Keratinocyte (primary cell): ENCODE results near the gene RNF112. TPM values are rescaled to one million over a fixed set of nuclear protein-coding genes. Genes with fewer than 3 reads are reported as not detected.

Experiments used
- DNase-seq: peaks from one replicate; pipeline ENCODE4 v3.0.0-alpha.2; 2011; ENCODE audit warnings: low read depth, missing footprints, low spot score
- FAIRE-seq: peaks from 2 replicates; lab custom pipeline; 2011; peaks lifted over from hg19 to GRCh38; lab: Jason Lieb, UNC
- H2AFZ ChIP-seq: 2 replicates; pipeline ENCODE4 v1.6.0; 2012; ENCODE audit warnings: low read length, control low read depth, inconsistent platforms; ENCODE audit not compliant: control insufficient read depth
- H3K27ac ChIP-seq: 2 replicates; pipeline ENCODE4 v1.5.1; 2011; ENCODE audit warnings: low read length; ENCODE audit not compliant: control insufficient read depth, insufficient read depth
- H3K27me3 ChIP-seq: 3 replicates; pipeline ENCODE4 v1.6.0; 2011; ENCODE audit warnings: low read length; ENCODE audit not compliant: control insufficient read depth, insufficient read depth; ENCODE audit errors: extremely low read depth
- H3K36me3 ChIP-seq, 2 experiments: 2 replicates in 1 of 2; 3 replicates in 1 of 2; pipeline ENCODE4 v1.5.1; 2011; ENCODE audit warnings: low read length in 2 of 2, mild to moderate bottlenecking in 1 of 2; ENCODE audit not compliant: control insufficient read depth in 2 of 2, insufficient read depth in 2 of 2; ENCODE audit errors: extremely low read depth in 1 of 2
- H3K4me1 ChIP-seq: 3 replicates; pipeline ENCODE4 v1.5.1; 2011; ENCODE audit warnings: low read length; ENCODE audit not compliant: control insufficient read depth, insufficient read depth; ENCODE audit errors: extremely low read depth
- H3K4me2 ChIP-seq: 3 replicates; pipeline ENCODE4 v1.6.0; 2011; ENCODE audit warnings: low read depth, low read length; ENCODE audit not compliant: control insufficient read depth, insufficient read depth; ENCODE audit errors: extremely low read depth
- H3K4me3 ChIP-seq, 3 experiments: fragments of 200-600 bp in 1 of 3; sonication (generic) in 1 of 3; 2 replicates in 2 of 3; 3 replicates in 1 of 3; pipeline ENCODE4 v1.5.1; 2011 to 2016; ENCODE audit warnings: low read length in 3 of 3, mild to moderate bottlenecking in 3 of 3, control low read depth in 2 of 3, inconsistent platforms in 1 of 3, low read depth in 1 of 3, mixed read lengths in 1 of 3, mixed run types in 1 of 3, moderate library complexity in 1 of 3; ENCODE audit not compliant: control insufficient read depth in 2 of 3, insufficient read depth in 2 of 3; ENCODE audit errors: extremely low read depth in 1 of 3
- H3K79me2 ChIP-seq: 2 replicates; pipeline ENCODE4 v1.6.0; 2012; ENCODE audit warnings: low read length; ENCODE audit not compliant: control insufficient read depth, insufficient read depth
- H3K9ac ChIP-seq: 3 replicates; pipeline ENCODE4 v1.6.0; 2011; ENCODE audit warnings: low read length; ENCODE audit not compliant: control insufficient read depth, insufficient read depth; ENCODE audit errors: extremely low read depth
- H3K9me1 ChIP-seq: 3 replicates; pipeline ENCODE4 v1.6.0; 2011; ENCODE audit warnings: low read length; ENCODE audit not compliant: control insufficient read depth, insufficient read depth; ENCODE audit errors: extremely low read depth
- H3K9me3 ChIP-seq: 2 replicates; pipeline ENCODE4 v1.5.1; 2012; ENCODE audit warnings: low read depth, low read length; ENCODE audit not compliant: control insufficient read depth
- H4K20me1 ChIP-seq: 3 replicates; pipeline ENCODE4 v1.6.0; 2011; ENCODE audit warnings: low read length; ENCODE audit not compliant: control insufficient read depth, insufficient read depth; ENCODE audit errors: extremely low read depth
- EZH2 ChIP-seq: IDR thresholded peaks from one replicate; pipeline ENCODE4 v1.6.1; 2012; ENCODE audit warnings: inconsistent platforms, mild to moderate bottlenecking, low read length, moderate library complexity
- dilution Hi-C: fragments of 300-500 bp; cut with MboI; formaldehyde crosslinking; loops from one replicate; pipeline ENCODE4 v1.7.0; 2020; ENCODE audit warnings: low sequenced_read_pairs; ENCODE audit not compliant: extremely low pct_ligation_motif_present
- polyA plus RNA-seq, 5 experiments: library from polyadenylated mRNA; depleted of rRNA in 3 of 5; stranded (reverse) in 3 of 5; stranded (forward) in 1 of 5; unstranded in 1 of 5; fragments of >200 nt; gene quantifications; 1 replicate in 1 of 5; 2 replicates in 3 of 5; 3 replicates in 1 of 5; pipeline versions ENCODE4 v1.2.1 to v1.2.3, GENCODE V29; 2011 to 2012; ENCODE audit warnings: missing spikeins in 2 of 5, low read depth in 1 of 5, low replicate concordance in 1 of 5
- TF ChIP-seq, protein P1 (sequence below), 3 experiments: IDR thresholded peaks in 1 of 3; conservative IDR thresholded peaks in 1 of 3; optimal IDR thresholded peaks in 1 of 3; 2 replicates in 2 of 3; 3 replicates in 1 of 3; pipeline versions ENCODE3 to v1.5.1; 2011; ENCODE audit warnings: low read length in 3 of 3, mild to moderate bottlenecking in 3 of 3, moderate library complexity in 2 of 3, control low read depth in 1 of 3, inconsistent platforms in 1 of 3; ENCODE audit not compliant: insufficient read depth in 2 of 3; ENCODE audit errors: extremely low read depth in 1 of 3

The RNF112 gene
- polyA plus RNA-seq, 1 donor (not counting 4 experiments of a cell fraction or from before 2014, with no cell fraction given), result 0.05 TPM

DNA sequence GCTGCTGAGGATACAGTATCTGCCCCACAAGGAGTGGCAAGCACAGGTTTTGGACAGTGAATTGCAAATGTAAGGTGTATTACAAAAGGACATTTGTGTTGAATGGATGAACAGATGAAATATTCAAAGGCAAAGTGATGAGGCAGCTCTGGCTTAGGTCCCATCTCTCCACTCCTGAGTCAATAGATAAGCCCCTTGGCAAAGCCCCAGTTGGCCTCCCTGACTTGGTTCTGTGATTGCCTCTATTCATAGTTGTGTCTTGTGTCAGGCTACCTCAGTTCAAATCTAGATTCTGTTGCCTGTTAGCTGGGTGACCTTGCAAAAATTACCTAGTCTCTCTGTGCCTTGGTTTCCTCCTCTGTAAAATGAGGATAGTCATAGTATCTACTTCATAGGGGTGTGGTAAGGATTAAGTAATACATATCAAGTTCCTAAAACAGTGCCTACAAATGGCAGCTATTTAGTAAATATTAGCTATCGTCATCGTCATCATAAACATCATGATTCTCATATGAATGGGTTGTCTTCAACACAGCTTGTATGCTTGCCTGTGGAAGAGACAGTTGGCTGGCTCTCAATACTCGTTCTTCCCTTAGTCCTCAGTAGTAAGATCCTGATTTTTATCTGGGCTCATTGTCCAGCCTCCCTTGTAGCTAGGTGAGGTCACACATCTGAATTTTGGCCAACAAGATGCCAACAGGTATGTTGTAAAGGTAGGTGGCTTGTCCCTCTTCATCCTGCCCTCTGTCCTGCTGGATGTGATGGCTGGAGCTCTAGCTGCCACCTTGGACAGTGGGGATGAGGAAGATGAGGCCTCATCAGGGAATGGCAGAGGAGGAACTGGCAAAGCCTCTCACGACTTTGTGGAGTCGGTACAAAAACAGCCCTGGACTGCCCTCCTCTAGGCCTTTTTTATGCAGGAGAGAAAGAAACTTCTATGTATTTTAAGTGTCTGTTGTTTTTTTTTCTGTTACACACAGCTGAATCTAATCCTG lies 21.9 kb upstream of the RNF112 start:
- no peaks in the 10 kb centered on the region for H3K9me3 ChIP-seq
- no peaks in the 10 kb centered on the region for H4K20me1 ChIP-seq
- H3K27ac ChIP-seq, result no peak overlapping the region
- no peak overlapping the region for H3K4me2 ChIP-seq
- H3K79me2 ChIP-seq, result no peaks in the 10 kb centered on the region
- H3K4me1 ChIP-seq, result peaks cover 19% of the 10 kb centered on the region
- TF ChIP-seq, protein P1, sequence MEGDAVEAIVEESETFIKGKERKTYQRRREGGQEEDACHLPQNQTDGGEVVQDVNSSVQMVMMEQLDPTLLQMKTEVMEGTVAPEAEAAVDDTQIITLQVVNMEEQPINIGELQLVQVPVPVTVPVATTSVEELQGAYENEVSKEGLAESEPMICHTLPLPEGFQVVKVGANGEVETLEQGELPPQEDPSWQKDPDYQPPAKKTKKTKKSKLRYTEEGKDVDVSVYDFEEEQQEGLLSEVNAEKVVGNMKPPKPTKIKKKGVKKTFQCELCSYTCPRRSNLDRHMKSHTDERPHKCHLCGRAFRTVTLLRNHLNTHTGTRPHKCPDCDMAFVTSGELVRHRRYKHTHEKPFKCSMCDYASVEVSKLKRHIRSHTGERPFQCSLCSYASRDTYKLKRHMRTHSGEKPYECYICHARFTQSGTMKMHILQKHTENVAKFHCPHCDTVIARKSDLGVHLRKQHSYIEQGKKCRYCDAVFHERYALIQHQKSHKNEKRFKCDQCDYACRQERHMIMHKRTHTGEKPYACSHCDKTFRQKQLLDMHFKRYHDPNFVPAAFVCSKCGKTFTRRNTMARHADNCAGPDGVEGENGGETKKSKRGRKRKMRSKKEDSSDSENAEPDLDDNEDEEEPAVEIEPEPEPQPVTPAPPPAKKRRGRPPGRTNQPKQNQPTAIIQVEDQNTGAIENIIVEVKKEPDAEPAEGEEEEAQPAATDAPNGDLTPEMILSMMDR (optimal IDR thresholded peaks at IDR 0.05 in 1 of 3, IDR thresholded peaks at IDR 0.05 in 1 of 3, conservative IDR thresholded peaks at IDR 0.05 in 1 of 3; ENCODE audit: extremely low read depth in 1 of 3, insufficient read depth in 2 of 3, low read length in 3 of 3), result no peak
- no peak for TF ChIP-seq EZH2
- DNase-seq (no peak), FAIRE-seq (no peak)
- no peak overlapping the region for H3K9ac ChIP-seq
- dilution Hi-C loops, result no loop called here
- peaks cover 0 to 2% of the 10 kb centered on the region in 2 experiments for H3K36me3 ChIP-seq
- H3K27me3 ChIP-seq, result no peaks in the 10 kb centered on the region
- H2AFZ ChIP-seq, result no peak overlapping the region
- H3K9me1 ChIP-seq, result no peaks in the 10 kb centered on the region
- no peak overlapping the region for H3K4me3 ChIP-seq

DNA sequence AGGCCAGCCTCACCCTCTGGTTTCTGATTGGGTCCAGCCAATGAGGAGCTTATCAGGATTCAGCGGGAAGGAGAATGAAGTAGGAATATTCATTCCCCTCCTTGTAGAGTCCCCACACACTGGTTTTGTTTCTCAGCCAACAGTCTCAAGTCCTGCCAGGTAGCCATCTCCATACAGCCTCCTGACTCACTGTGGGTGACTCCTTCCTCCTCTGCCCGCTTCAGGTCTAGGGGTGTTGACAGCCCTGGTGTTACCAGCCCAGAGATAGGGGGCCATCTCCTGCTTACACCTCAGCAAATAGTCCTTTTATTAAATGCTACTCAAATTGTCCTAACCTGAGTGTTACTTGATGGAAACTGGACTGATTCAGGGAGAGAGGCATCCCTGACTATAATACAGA lies 20.1 kb upstream of the RNF112 start:
- no peaks in the 10 kb centered on the region for H3K36me3 ChIP-seq
- no peaks in the 10 kb centered on the region for H4K20me1 ChIP-seq
- H3K27ac ChIP-seq, result no peak overlapping the region
- no peak overlapping the region for H2AFZ ChIP-seq
- no peaks in the 10 kb centered on the region for H3K79me2 ChIP-seq
- no peak overlapping the region for H3K4me2 ChIP-seq
- no peaks in the 10 kb centered on the region for H3K9me3 ChIP-seq
- no peaks in the 10 kb centered on the region for H3K27me3 ChIP-seq
- dilution Hi-C loops, result no loop called here
- no peak overlapping the region for H3K4me3 ChIP-seq
- no peak for DNase-seq
- no peak for FAIRE-seq
- H3K4me1 ChIP-seq, result peaks cover 8% of the 10 kb centered on the region
- H3K9me1 ChIP-seq, result no peaks in the 10 kb centered on the region
- H3K9ac ChIP-seq, result no peak overlapping the region
- TF ChIP-seq, protein P1 (optimal IDR thresholded peaks at IDR 0.05 in 1 of 3, IDR thresholded peaks at IDR 0.05 in 1 of 3, conservative IDR thresholded peaks at IDR 0.05 in 1 of 3; ENCODE audit: extremely low read depth in 1 of 3, insufficient read depth in 2 of 3, low read length in 3 of 3), result no peak
- no peak for TF ChIP-seq EZH2
